Esophagus squamous epithelium (tissue), 5 donors: ENCODE measurements around the gene SPOCK1. TPM values are rescaled to one million over a fixed set of nuclear protein-coding genes. Genes with fewer than 3 reads are reported as not detected.

Source experiments
- DNase-seq: peaks from one replicate; lab custom pipeline; 2025; lab: John Stamatoyannopoulos, UW
- H3K27ac ChIP-seq, 4 donors: fragments of 200-600 bp; sonication (generic); one replicate each; pipeline ENCODE4 v1.5.1; 2016 to 2019; ENCODE audit warnings: mild to moderate bottlenecking in 1 of 4
- H3K27me3 ChIP-seq, 4 donors: fragments of 200-600 bp; sonication (generic); 1 replicate in 3 of 4; 2 replicates in 1 of 4; pipeline versions ENCODE4 v1.5.1 to v1.6.0; 2017 to 2021; ENCODE audit warnings: antibody characterized with exemption in 1 of 4
- H3K36me3 ChIP-seq, 3 donors: fragments of 200-600 bp; sonication (generic); one replicate each; pipeline ENCODE4 v1.5.1; 2016 to 2019
- H3K4me1 ChIP-seq, 3 donors: fragments of 200-600 bp; sonication (generic); one replicate each; pipeline ENCODE4 v1.5.1; 2017 to 2019
- H3K4me3 ChIP-seq, 4 donors: fragments of 200-600 bp; sonication (generic); 1 replicate in 3 of 4; 2 replicates in 1 of 4; pipeline ENCODE4 v1.5.1; 2016 to 2019; ENCODE audit warnings: mild to moderate bottlenecking in 2 of 4, moderate library complexity in 1 of 4
- H3K9me3 ChIP-seq, 3 donors: fragments of 200-600 bp; sonication (generic); one replicate each; pipeline ENCODE4 v1.5.1; 2016 to 2019
- POLR2A ChIP-seq, 4 donors: fragments of 450-650 bp; IDR thresholded peaks; one replicate each; pipeline ENCODE4 v1.6.1; 2017; ENCODE audit warnings: antibody characterized with exemption in 4 of 4, mild to moderate bottlenecking in 4 of 4, moderate library complexity in 3 of 4
- WGBS, 2 donors: methylation state at CpG; one replicate each; pipeline ENCODE4 v1.1.5; 2018; 5-methylcytosine and 5-hydroxymethylcytosine counted together
- intact Hi-C: fragments of 100-400 bp; cut with DNase I; formaldehyde crosslinking; loops from one replicate; pipeline ENCODE4 v1.15.0; 2022
- total RNA-seq, 4 donors: library from RNA; depleted of rRNA; stranded (reverse); fragments of >200 nt; gene quantifications; one replicate each; pipeline ENCODE4 v1.1.0, GENCODE V29; 2016
- TF ChIP-seq, protein P1 (sequence below), 6 experiments: fragments of 450-650 bp in 4 of 6; fragments of 200-600 bp in 2 of 6; sonication (generic) in 2 of 6; IDR thresholded peaks; one replicate each; pipeline ENCODE4 v1.5.1; 2016 to 2019; ENCODE audit warnings: antibody characterized with exemption in 6 of 6, mild to moderate bottlenecking in 4 of 6, moderate library complexity in 4 of 6
- donor health status: DM: yes; HTN: yes; CAD: no.

The SPOCK1 gene
- total RNA-seq, 4 donors from 2014 or later, result 0.99 to 21.9 (median 8.1) TPM

DNA sequence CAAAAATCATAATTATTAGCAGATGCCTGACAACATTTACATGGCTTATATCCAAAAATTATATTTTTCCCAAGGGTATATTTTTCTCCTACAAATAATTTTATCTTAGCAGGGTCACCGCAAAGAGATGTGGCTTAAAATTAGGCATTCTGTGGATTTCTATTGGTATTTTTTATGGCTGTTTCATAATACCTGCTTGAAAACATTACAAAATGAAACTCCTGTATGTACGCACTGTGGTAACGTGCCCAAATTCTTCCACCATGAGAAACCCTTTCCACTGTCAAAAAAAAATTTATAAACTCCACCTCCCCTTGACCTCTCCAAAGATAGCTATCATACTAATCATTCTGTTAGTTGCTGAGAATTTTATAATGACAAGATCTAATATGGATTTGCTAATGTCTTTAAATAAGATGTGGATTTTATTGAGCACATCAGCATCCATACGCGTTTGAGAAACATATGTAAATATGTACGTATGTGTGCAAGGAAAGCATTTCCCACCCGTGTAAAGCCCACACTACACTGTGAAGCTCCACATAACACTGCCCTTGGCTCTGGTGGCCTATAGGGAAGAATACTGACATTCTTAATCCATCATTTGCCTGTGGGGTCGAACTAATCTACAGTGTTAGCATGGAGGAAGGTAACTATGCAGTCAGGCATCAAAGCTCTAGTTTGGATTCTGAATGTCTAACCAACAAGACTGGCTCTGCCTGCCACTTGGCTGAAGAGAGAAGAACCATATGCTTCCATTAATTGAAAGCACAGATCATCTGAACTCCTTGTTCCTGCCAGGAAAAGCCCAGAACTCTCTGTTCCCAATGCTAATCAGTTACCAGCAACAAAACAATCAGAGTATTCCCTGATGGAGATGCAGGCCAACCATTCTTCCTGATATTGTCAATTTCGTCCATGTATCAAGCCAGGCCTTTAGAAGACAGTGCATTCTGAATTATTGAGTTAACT lies 244.7 kb downstream of the SPOCK1 start:
- 73 to 76% methylated on average over 9 of the region's 9 CpGs for WGBS, 2 donors
- H3K4me1 ChIP-seq, result no peaks in the 10 kb centered on the region
- TF ChIP-seq POLR2A (IDR thresholded peaks at IDR 0.05), result no peak
- TF ChIP-seq, protein P1, sequence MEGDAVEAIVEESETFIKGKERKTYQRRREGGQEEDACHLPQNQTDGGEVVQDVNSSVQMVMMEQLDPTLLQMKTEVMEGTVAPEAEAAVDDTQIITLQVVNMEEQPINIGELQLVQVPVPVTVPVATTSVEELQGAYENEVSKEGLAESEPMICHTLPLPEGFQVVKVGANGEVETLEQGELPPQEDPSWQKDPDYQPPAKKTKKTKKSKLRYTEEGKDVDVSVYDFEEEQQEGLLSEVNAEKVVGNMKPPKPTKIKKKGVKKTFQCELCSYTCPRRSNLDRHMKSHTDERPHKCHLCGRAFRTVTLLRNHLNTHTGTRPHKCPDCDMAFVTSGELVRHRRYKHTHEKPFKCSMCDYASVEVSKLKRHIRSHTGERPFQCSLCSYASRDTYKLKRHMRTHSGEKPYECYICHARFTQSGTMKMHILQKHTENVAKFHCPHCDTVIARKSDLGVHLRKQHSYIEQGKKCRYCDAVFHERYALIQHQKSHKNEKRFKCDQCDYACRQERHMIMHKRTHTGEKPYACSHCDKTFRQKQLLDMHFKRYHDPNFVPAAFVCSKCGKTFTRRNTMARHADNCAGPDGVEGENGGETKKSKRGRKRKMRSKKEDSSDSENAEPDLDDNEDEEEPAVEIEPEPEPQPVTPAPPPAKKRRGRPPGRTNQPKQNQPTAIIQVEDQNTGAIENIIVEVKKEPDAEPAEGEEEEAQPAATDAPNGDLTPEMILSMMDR (IDR thresholded peaks at IDR 0.05), result no peak
- H3K27me3 ChIP-seq, result no peaks in the 10 kb centered on the region
- H3K4me3 ChIP-seq, result no peak overlapping the region
- intact Hi-C loops, result no loop called here
- no peak for DNase-seq
- peak overlapping the region in 3 of 4 donors; percentile 55 to 87 (median 79) for H3K27ac ChIP-seq
- H3K9me3 ChIP-seq, result no peaks in the 10 kb centered on the region
- no peaks in the 10 kb centered on the region for H3K36me3 ChIP-seq

DNA sequence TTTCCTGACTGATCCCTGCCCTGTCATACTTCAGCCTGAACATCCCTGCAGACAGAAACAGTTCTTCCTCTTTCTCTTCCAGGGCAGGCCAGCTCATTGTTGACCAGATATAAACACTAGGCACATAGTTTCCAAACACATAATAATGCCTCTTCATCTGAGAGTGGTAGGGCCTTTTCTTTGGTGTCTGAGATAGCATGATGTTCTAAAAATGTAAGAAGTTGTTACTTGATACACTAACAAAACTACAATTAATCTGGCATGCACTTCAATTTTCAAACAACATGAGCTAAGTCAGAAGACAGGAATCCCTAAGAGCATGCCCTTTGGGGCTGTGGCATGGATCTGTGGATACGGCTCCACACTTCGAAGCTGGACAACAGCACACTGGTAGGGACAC lies 246.6 kb downstream of the SPOCK1 start:
- H3K4me1 ChIP-seq, result no peaks in the 10 kb centered on the region
- no peak for DNase-seq

DNA sequence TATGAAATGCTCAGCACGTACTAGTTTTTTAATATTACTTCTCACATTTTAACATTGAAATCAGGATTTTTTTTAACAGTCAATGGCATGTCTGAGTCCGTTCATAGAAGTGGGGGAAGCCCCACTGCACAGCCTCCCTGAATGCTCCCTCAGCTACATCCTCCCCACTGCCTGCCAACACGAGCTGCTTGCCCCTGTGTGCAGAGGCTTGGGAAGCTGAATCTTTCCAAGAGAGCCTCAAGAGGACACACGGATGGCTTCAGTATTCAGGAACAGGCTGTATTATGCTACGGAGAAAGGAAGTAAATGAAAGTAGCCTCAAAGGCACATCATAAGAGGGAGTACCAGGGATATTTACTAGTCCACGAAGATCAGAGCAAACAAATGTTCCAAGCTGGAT lies 248.7 kb downstream of the SPOCK1 start:
- Histone ChIP-seq H3K4me1 (no peaks in the 10 kb centered on the region), H3K27ac (no peak overlapping the region), H3K4me3 (no peak overlapping the region), H3K36me3 (no peaks in the 10 kb centered on the region), H3K9me3 (no peaks in the 10 kb centered on the region), H3K27me3 (no peaks in the 10 kb centered on the region)
- intact Hi-C loops, result no loop called here
- 59 to 73% methylated on average over 4 to 5 of the region's 6 CpGs for WGBS, 2 donors
- TF ChIP-seq POLR2A (IDR thresholded peaks at IDR 0.05), result no peak
- TF ChIP-seq, protein P1 (IDR thresholded peaks at IDR 0.05), result no peak
- DNase-seq, result no peak

More for the DNA sequence above, 246.6 kb downstream of the SPOCK1 start:
- intact Hi-C loops, result no loop called here
- WGBS, 2 donors, result 43 to 73% methylated on average over 2 of the region's 2 CpGs
- TF ChIP-seq POLR2A (IDR thresholded peaks at IDR 0.05), result no peak
- TF ChIP-seq, protein P1 (IDR thresholded peaks at IDR 0.05), result no peak
- peak overlapping the region in 3 of 4 donors; percentile 16 to 82 (median 79) for H3K27ac ChIP-seq
- no peaks in the 10 kb centered on the region for H3K9me3 ChIP-seq
- no peaks in the 10 kb centered on the region for H3K27me3 ChIP-seq
- no peak overlapping the region for H3K4me3 ChIP-seq
- H3K36me3 ChIP-seq, result no peaks in the 10 kb centered on the region

DNA sequence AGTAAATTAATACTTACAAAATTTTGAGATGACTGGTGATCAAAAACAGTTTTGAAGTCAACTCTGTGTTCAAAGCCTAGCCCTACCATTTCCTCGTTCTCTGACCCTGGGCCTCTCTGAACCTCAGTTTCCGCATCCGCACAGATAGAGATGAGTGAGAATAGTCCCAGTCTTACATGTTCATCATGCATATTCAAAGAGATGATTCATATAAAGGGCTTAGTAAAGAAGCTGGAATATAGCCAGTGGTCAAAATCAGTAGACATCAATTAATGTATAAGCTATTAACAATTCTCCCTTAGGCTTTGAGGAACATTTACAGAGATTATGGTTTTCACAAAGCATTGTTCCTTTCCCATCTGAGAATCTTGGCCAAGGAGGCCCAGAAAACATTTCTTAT lies 250.6 kb downstream of the SPOCK1 start:
- intact Hi-C loops, result no loop called here
- Histone ChIP-seq H3K27me3 (no peaks in the 10 kb centered on the region), H3K9me3 (no peaks in the 10 kb centered on the region), H3K36me3 (no peaks in the 10 kb centered on the region), H3K4me3 (no peak overlapping the region), H3K27ac (no peak overlapping the region), H3K4me1 (no peaks in the 10 kb centered on the region)
- WGBS, 2 donors, result 84 to 86% methylated on average over 3 of the region's 3 CpGs
- no peak for TF ChIP-seq POLR2A (IDR thresholded peaks at IDR 0.05)
- TF ChIP-seq, protein P1 (IDR thresholded peaks at IDR 0.05), result no peak
- no peak for DNase-seq

DNA sequence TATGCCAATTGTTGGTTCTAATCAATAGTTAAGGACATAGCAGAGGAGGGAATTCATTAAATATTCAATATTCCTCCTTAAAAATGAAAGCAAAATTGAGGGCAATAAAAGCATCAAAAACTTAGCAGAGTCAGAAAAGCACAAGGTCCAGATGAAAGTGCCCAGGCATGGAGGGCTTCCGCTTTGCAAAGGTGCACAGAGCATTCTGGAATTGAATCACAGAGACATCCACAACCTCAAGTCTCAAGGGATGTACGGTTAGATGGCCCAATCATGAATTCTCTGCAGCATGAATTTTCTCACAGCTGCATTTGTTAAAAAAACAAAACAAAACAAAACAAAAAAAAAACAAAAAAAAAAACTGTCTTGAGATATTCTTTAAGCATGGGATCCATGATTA lies 253.7 kb downstream of the SPOCK1 start:
- TF ChIP-seq, protein P1 (IDR thresholded peaks at IDR 0.05), result no peak
- no peak for TF ChIP-seq POLR2A (IDR thresholded peaks at IDR 0.05)
- WGBS, 2 donors, result 69 to 91% methylated on average over 2 of the region's 2 CpGs
- Histone ChIP-seq H3K27me3 (no peaks in the 10 kb centered on the region), H3K4me3 (no peak overlapping the region), H3K9me3 (no peaks in the 10 kb centered on the region), H3K36me3 (no peaks in the 10 kb centered on the region), H3K27ac (no peak overlapping the region), H3K4me1 (no peaks in the 10 kb centered on the region)
- intact Hi-C loops, result no loop called here
- DNase-seq, result no peak
